H1 (cell line): ENCODE results near the gene ASXL1. TPM values are rescaled to one million over a fixed set of nuclear protein-coding genes. Genes with fewer than 3 reads are reported as not detected.
A peak's percentile ranks its signal among the peaks of the same experiment; 100 is the strongest.

ENCODE experiments used
- CBX5 ChIP-seq: fragments of 300-800, 300-1000 bp; sonication (generic); IDR thresholded peaks from 2 replicates; pipeline ENCODE4 v1.7.1; 2016; ENCODE audit warnings: antibody characterized with exemption, low read length, low read depth
- CHD2 ChIP-seq: IDR thresholded peaks from 2 replicates; pipeline ENCODE4 v1.6.1; 2012; ENCODE audit warnings: low read length, improper control_type of control experiment
- HDAC6 ChIP-seq: IDR thresholded peaks from one replicate; pipeline ENCODE4 v1.7.1; 2012; ENCODE audit warnings: low read depth, mild to moderate bottlenecking, inconsistent platforms, low read length, moderate library complexity
- POLR2A ChIP-seq, 2 experiments: IDR thresholded peaks; 1 replicate in 1 of 2; 2 replicates in 1 of 2; pipeline ENCODE4 v1.6.1; 2011; ENCODE audit warnings: low read depth in 2 of 2, low read length in 2 of 2, mild to moderate bottlenecking in 2 of 2; ENCODE audit errors: control extremely low read depth in 1 of 2
- RFX5 ChIP-seq: IDR thresholded peaks from 2 replicates; pipeline ENCODE4 v1.6.1; 2011; ENCODE audit warnings: low read depth, low read length, improper control_type of control experiment, borderline replicate concordance
- TAF1 ChIP-seq: IDR thresholded peaks from 2 replicates; pipeline ENCODE4 v1.6.1; 2011; ENCODE audit warnings: mild to moderate bottlenecking, low read depth, low read length
- polyA plus RNA-seq, 7 experiments: library from polyadenylated mRNA; depleted of rRNA in 3 of 7; stranded (reverse) in 5 of 7; unstranded in 2 of 7; fragments of >200 nt in 5 of 7; fragments of 200-250 nt in 2 of 7; gene quantifications; 1 replicate in 5 of 7; 2 replicates in 1 of 7; 4 replicates in 1 of 7; pipeline versions ENCODE4 v1.2.1 to v1.2.3, GENCODE V29; 2011 to 2013; ENCODE audit warnings: missing spikeins in 2 of 7, mixed read lengths in 2 of 7
- total RNA-seq: library from RNA; stranded (reverse); fragmentation: NEBNext Ultra II Directional; extraction: Animal tissue kit (Norgen Biotek cat#: 25700); gene quantifications from 2 replicates; pipeline ENCODE4 v1.2.1, GENCODE V29; 2021

ASXL1 gene
- total and polyA plus RNA-seq, 2 of the 8 experiments (the other 6 are each of a cell fraction or from before 2014, with no cell fraction given): 10.6 to 26.5 TPM

- TF ChIP-seq CHD2 (0 out of 2 replicates have a peak, but pooled peaks have one; percentile 4), TAF1 (peak; percentile 65), RFX5 (no peak), CBX5 (no peak), POLR2A (IDR thresholded peaks at IDR 0.05; ENCODE audit: control extremely low read depth in 1 of 2, low read depth in 2 of 2, low read length in 2 of 2) (peak in 1 of 2 experiments; percentile 76; a peak in 1 of 3 replicates), HDAC6 (no peak)
Measured at GRCh38 chr20:32483351-32484224, 125.5 kb downstream of the ASXL1 start (continued).
